HepG2 (cell line): ENCODE measurements around the gene KRT84. TPM values are rescaled to one million over a fixed set of nuclear protein-coding genes. Genes with fewer than 3 reads are reported as not detected.

Source experiments
- ATAC-seq: fragments of 200-7000 bp; cut with Tn5 transposase; 3 replicates; pipeline ENCODE4 v1.9.1; 2020; ENCODE audit warnings: mild to moderate bottlenecking, moderate library complexity
- BruUV-seq: library from RNA; stranded (reverse); fragments of 400-500 nt; replicated peaks from 2 replicates; lab custom pipeline; 2021; lab: Mats Ljungman, UMichigan
- CTCF ChIA-PET: fragments of 300-600 bp; formaldehyde crosslinking; extraction: SDS; loops from one replicate; lab custom pipeline; 2021; ENCODE audit warnings: low total read pairs, inconsistent platforms, low intra/inter-chr PET ratio; lab: Yijun Ruan, JAX
- POLR2A ChIA-PET: fragments of 350-600 bp; sonication (Branson Sonifier 250); formaldehyde crosslinking; loops from one replicate; lab custom pipeline; 2020; ENCODE audit warnings: antibody characterized with exemption, inconsistent platforms; lab: Yijun Ruan, JAX
- DNase-seq: peaks from one replicate; pipeline ENCODE4 v3.0.0-alpha.2; 2015; ENCODE audit warnings: low spot score
- FAIRE-seq: peaks from 3 replicates; lab custom pipeline; 2011; peaks lifted over from hg19 to GRCh38; lab: Jason Lieb, UNC
- H2AFZ ChIP-seq: one replicate; pipeline ENCODE4 v1.6.1; 2011; ENCODE audit warnings: low read length, inconsistent platforms
- H3K27ac ChIP-seq: fragments of 300-600 bp; 3 replicates; pipeline ENCODE4 v1.8.0; 2011; ENCODE audit warnings: mixed run types, mild to moderate bottlenecking, mixed read lengths, low read length, inconsistent platforms; ENCODE audit not compliant: insufficient read depth; ENCODE audit errors: extremely low read length
- H3K27me3 ChIP-seq, 2 experiments: fragments of 200-600 bp in 1 of 2; 2 replicates in 1 of 2; 3 replicates in 1 of 2; pipeline versions ENCODE4 v1.6.0 to v1.8.0; 2011; ENCODE audit warnings: low read length in 2 of 2, mild to moderate bottlenecking in 2 of 2, moderate library complexity in 2 of 2, inconsistent platforms in 1 of 2; ENCODE audit not compliant: insufficient read depth in 2 of 2, control insufficient read depth in 1 of 2
- H3K36me3 ChIP-seq, 2 experiments: fragments of 200-600 bp in 1 of 2; replicated peaks in 1 of 2; 2 replicates in 1 of 2; 3 replicates in 1 of 2; pipeline versions ENCODE4 v1.5.1 to v1.8.0; 2011; ENCODE audit warnings: low read length in 2 of 2, inconsistent platforms in 1 of 2; ENCODE audit not compliant: insufficient read depth in 2 of 2, control insufficient read depth in 1 of 2
- H3K4me1 ChIP-seq: 2 replicates; pipeline ENCODE4 v1.5.1; 2012; ENCODE audit warnings: low read length, inconsistent platforms; ENCODE audit not compliant: insufficient read depth
- H3K4me2 ChIP-seq: 2 replicates; pipeline ENCODE4 v1.6.0; 2011; ENCODE audit warnings: low read depth, low read length, inconsistent platforms
- H3K4me3 ChIP-seq, 3 experiments: fragments of 200-600 bp in 1 of 3; sonication (generic), shearing (Covaris generic) in 1 of 3; replicated peaks in 1 of 3; 2 replicates each; pipeline ENCODE4 v1.5.1; 2011 to 2016; ENCODE audit warnings: low read length in 3 of 3, inconsistent platforms in 2 of 3, low read depth in 2 of 3, mild to moderate bottlenecking in 2 of 3, control low read depth in 1 of 3, mixed read lengths in 1 of 3; ENCODE audit not compliant: insufficient read depth in 1 of 3
- H3K79me2 ChIP-seq: one replicate; pipeline ENCODE4 v1.6.1; 2011; ENCODE audit warnings: low read length, inconsistent platforms; ENCODE audit not compliant: insufficient read depth
- H3K9ac ChIP-seq: 2 replicates; pipeline ENCODE4 v1.6.0; 2011; ENCODE audit warnings: mild to moderate bottlenecking, low read depth, low read length, inconsistent platforms; ENCODE audit not compliant: insufficient read depth
- H3K9me3 ChIP-seq: 2 replicates; pipeline ENCODE4 v1.5.1; 2012; ENCODE audit warnings: mild to moderate bottlenecking, low read length
- H4K20me1 ChIP-seq: 2 replicates; pipeline ENCODE4 v1.6.0; 2011; ENCODE audit warnings: inconsistent platforms, mild to moderate bottlenecking, low read length, moderate library complexity; ENCODE audit not compliant: insufficient read depth
- CHD2 ChIP-seq: IDR thresholded peaks from 2 replicates; pipeline ENCODE4 v1.6.1; 2011; ENCODE audit warnings: low read depth, low read length, improper control_type of control experiment
- CTCF ChIP-seq: sonication (generic); formaldehyde crosslinking; IDR thresholded peaks from 2 replicates; pipeline ENCODE4 v1.5.0; 2020; ENCODE audit warnings: mild to moderate bottlenecking, missing genetic modification reagents, moderate library complexity
- RAD21 ChIP-seq: fragments of 450-650 bp; formaldehyde crosslinking; IDR thresholded peaks from 2 replicates; pipeline ENCODE4 v1.5.0; 2020; ENCODE audit warnings: mild to moderate bottlenecking
- SMC3 ChIP-seq: IDR thresholded peaks from 2 replicates; pipeline ENCODE4 v1.6.1; 2011; ENCODE audit warnings: low read length, improper control_type of control experiment
- STAG1 ChIP-seq: sonication (generic); formaldehyde crosslinking; IDR thresholded peaks from 2 replicates; pipeline ENCODE4 v1.4.0; 2020; ENCODE audit warnings: missing genetic modification reagents
- ZNF263 ChIP-seq: sonication (generic); formaldehyde crosslinking; IDR thresholded peaks from 2 replicates; pipeline ENCODE4 v1.4.0; 2020; ENCODE audit warnings: missing genetic modification reagents
- WGBS: methylation state at CpG from one replicate; pipeline ENCODE4 v1.1.6; 2017; ENCODE audit warnings: low lambda C conversion rate; 5-methylcytosine and 5-hydroxymethylcytosine counted together
- in situ Hi-C: cut with HindIII; loops from 2 replicates; pipeline ENCODE4 v1.10.0; 2017; ENCODE audit warnings: low pct_unique_long_range_greater_than_20kb; ENCODE audit not compliant: extremely low pct_ligation_motif_present
- intact Hi-C: fragments of 100-400 bp; cut with micrococcal nuclease; formaldehyde crosslinking; loops from one replicate; pipeline ENCODE4 v1.10.0; 2022; ENCODE audit not compliant: unreplicated experiment
- polyA plus RNA-seq, 8 experiments: library from polyadenylated mRNA; depleted of rRNA in 3 of 8; stranded (reverse) in 7 of 8; unstranded in 1 of 8; fragments of >200 nt; fragmentation: Illumina TruSeq in 4 of 8; extraction: Trizol in 4 of 8; gene quantifications; 2 replicates each; pipeline versions ENCODE4 v1.2.1 to v1.2.3, GENCODE V29; 2011 to 2016; ENCODE audit warnings: low read depth in 4 of 8, missing spikeins in 1 of 8, mixed read lengths in 1 of 8; ENCODE audit not compliant: insufficient read depth in 1 of 8
- total RNA-seq, 5 experiments: library from RNA; depleted of rRNA; stranded (reverse); fragments of >200 nt; fragmentation: Illumina TruSeq; extraction: Trizol; gene quantifications; 2 replicates each; pipeline ENCODE4 v1.2.3, GENCODE V29; 2016; ENCODE audit warnings: low read depth in 1 of 5
- TF ChIP-seq, protein P1 (sequence below): sonication (generic); formaldehyde crosslinking; IDR thresholded peaks from 2 replicates; pipeline ENCODE4 v1.4.0; 2020; ENCODE audit warnings: missing genetic modification reagents
- TF ChIP-seq, protein P2 (sequence below): IDR thresholded peaks from 2 replicates; pipeline ENCODE4 v1.6.1; 2016; ENCODE audit warnings: missing genetic modification reagents, missing compliant biosample characterization

Gene KRT84
- total and polyA plus RNA-seq, 2 of the 13 experiments (the other 11 are each of a cell fraction or from before 2014, with no cell fraction given): not detected

- Histone ChIP-seq H3K9me3 (no peaks in the 10 kb centered on the region), H3K4me2 (no peak overlapping the region), H3K4me1 (no peaks in the 10 kb centered on the region), H3K27me3 (peaks cover 0 to 9% of the 10 kb centered on the region in 2 experiments; a peak in 3 of 5 replicates), H3K36me3 (no peaks in the 10 kb centered on the region), H3K4me3 (no peak overlapping the region), H3K27ac (no peak overlapping the region), H2AFZ (no peak overlapping the region), H4K20me1 (no peaks in the 10 kb centered on the region), H3K79me2 (no peaks in the 10 kb centered on the region), H3K9ac (no peak overlapping the region)
- WGBS: 15% methylated on average over 5 of the region's 11 CpGs
- POLR2A ChIA-PET: no interaction called here
- TF ChIP-seq RAD21 (CRISPR knock-in tag): peak; percentile 27; the same call in 1 of the 2 replicates
- peak; percentile 74 for TF ChIP-seq ZNF263 (CRISPR knock-in tag)
- TF ChIP-seq, protein P1, sequence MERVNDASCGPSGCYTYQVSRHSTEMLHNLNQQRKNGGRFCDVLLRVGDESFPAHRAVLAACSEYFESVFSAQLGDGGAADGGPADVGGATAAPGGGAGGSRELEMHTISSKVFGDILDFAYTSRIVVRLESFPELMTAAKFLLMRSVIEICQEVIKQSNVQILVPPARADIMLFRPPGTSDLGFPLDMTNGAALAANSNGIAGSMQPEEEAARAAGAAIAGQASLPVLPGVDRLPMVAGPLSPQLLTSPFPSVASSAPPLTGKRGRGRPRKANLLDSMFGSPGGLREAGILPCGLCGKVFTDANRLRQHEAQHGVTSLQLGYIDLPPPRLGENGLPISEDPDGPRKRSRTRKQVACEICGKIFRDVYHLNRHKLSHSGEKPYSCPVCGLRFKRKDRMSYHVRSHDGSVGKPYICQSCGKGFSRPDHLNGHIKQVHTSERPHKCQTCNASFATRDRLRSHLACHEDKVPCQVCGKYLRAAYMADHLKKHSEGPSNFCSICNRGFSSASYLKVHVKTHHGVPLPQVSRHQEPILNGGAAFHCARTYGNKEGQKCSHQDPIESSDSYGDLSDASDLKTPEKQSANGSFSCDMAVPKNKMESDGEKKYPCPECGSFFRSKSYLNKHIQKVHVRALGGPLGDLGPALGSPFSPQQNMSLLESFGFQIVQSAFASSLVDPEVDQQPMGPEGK (CRISPR knock-in tag): 0 out of 2 replicates have a peak, but pooled peaks have one; percentile 25
- peak; percentile 68 for TF ChIP-seq CTCF (CRISPR knock-in tag)
- TF ChIP-seq CHD2: no peak
- TF ChIP-seq, protein P2, sequence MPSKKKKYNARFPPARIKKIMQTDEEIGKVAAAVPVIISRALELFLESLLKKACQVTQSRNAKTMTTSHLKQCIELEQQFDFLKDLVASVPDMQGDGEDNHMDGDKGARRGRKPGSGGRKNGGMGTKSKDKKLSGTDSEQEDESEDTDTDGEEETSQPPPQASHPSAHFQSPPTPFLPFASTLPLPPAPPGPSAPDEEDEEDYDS: no peak
- TF ChIP-seq SMC3: peak; percentile 17; the same call in 1 of the 2 replicates
- TF ChIP-seq STAG1 (CRISPR knock-in tag): peak; percentile 59
- BruUV-seq: no TSS peak
- in situ Hi-C loops (loop anchor here (25.0 kb wide), 1 partner anchor 596 kb away; no protein-coding TSS in a partner anchor), intact Hi-C loops (no loop called here)
- DNase-seq (peak; percentile 10), ATAC-seq (peak; percentile 77), FAIRE-seq (peak; percentile 44)
- CTCF ChIA-PET: interaction anchor here (0.7 kb wide), 1 partner anchor 489 kb away, joined by 6 read pairs; no protein-coding TSS in a partner anchor
Measured at GRCh38 chr12:52390739-52391617, 5.5 kb upstream of the KRT84 start.
